B cell (primary cell): ENCODE measurements around the gene KIF3A.

Source experiments
- CTCF ChIP-seq: fragments of 200-600 bp; IDR thresholded peaks from one replicate; pipeline ENCODE4 v1.8.0; 2022; ENCODE audit warnings: antibody characterized with exemption, mild to moderate bottlenecking
- EZH2 ChIP-seq: IDR thresholded peaks from 2 replicates; pipeline ENCODE4 v1.6.1; 2012; ENCODE audit warnings: borderline replicate concordance, low read depth, mild to moderate bottlenecking, moderate library complexity, low read length; ENCODE audit not compliant: insufficient read depth, poor library complexity, severe bottlenecking

DNA sequence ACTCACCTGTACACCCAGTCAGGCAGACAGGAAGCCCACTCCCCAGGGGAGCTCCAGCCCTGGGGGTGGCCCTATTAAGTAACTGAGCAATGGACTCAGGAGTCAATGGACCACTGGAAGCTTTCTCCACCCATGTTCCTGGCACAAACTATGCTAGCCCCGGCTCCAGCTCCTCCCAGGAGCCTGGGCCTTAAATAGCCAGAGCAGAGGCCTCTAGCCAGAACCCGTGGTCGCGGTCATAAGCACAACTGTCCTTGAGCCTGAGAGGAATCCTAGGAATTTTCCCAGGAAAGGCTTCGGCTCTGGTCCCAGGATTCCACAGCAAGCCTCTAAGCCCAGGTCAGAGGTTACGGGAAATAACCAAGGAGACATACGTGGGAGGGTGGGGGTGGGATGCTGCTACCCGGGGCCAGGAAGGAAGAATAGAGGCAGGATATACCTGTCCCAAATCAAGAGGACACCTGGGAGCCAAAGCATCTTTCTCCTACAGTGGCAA is 34.2 kb upstream of the KIF3A start:
- TF ChIP-seq EZH2: no peak
- no peak for TF ChIP-seq CTCF
